Measurements from ENCODE around the gene FASN.

The FASN gene

GRCh38 chr17:82116246-82116645 is 18.2 kb upstream of the FASN start:
- TF ChIP-seq, protein P1, sequence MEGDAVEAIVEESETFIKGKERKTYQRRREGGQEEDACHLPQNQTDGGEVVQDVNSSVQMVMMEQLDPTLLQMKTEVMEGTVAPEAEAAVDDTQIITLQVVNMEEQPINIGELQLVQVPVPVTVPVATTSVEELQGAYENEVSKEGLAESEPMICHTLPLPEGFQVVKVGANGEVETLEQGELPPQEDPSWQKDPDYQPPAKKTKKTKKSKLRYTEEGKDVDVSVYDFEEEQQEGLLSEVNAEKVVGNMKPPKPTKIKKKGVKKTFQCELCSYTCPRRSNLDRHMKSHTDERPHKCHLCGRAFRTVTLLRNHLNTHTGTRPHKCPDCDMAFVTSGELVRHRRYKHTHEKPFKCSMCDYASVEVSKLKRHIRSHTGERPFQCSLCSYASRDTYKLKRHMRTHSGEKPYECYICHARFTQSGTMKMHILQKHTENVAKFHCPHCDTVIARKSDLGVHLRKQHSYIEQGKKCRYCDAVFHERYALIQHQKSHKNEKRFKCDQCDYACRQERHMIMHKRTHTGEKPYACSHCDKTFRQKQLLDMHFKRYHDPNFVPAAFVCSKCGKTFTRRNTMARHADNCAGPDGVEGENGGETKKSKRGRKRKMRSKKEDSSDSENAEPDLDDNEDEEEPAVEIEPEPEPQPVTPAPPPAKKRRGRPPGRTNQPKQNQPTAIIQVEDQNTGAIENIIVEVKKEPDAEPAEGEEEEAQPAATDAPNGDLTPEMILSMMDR (IDR thresholded peaks at IDR 0.05; ENCODE audit: borderline replicate concordance, insufficient read depth, low read depth, low read length), result no peak
- H3K4me3 ChIP-seq (ENCODE audit: low read depth, low read length), result no peak overlapping the region

DNA sequence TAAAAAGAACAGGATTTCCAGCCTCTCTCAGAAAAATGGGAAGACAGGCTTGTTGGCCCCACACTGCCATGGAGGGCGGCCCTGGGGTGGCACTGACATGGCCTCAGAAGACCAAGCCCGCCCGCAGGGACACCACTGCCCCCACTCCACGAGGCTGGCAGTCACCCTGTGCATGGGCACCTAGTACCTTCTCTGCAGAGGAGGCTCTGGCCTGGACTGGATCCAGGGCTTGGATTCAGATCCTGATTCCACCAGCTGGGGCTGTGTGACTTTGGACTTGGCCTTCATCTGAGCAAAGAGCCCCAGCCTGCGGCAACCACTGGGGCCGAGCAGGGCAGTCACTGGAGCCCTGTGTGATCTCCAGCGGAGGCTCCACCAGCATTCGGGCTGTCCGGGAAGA is 16.8 kb upstream of the FASN start:
- TF ChIP-seq, protein P1 (IDR thresholded peaks at IDR 0.05; ENCODE audit: borderline replicate concordance, insufficient read depth, low read depth, low read length), result no peak
- H3K4me3 ChIP-seq (ENCODE audit: low read depth, low read length), result no peak overlapping the region

DNA sequence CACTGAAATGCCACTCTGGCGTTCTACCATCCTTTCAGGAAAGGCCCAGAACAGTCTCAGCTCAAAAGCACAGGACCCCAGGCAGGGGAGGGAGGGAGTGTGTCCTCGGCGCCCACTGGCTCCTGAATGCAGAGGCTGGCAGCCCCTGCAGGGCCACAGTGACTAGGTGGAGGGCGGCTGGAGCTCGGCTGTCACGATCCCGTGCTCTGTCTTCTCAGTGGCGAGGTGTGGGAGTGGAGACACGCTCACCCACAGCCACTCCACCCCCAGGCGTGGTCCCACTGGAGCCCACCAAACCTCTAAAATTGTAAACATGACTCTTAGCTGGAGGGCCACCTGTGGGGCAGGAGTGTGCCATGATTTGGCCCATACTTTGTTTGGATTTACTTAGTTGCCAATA is 16.4 kb upstream of the FASN start:
- H3K4me3 ChIP-seq (ENCODE audit: low read depth, low read length), result no peak overlapping the region
- TF ChIP-seq, protein P1 (IDR thresholded peaks at IDR 0.05; ENCODE audit: borderline replicate concordance, insufficient read depth, low read depth, low read length), result no peak

DNA sequence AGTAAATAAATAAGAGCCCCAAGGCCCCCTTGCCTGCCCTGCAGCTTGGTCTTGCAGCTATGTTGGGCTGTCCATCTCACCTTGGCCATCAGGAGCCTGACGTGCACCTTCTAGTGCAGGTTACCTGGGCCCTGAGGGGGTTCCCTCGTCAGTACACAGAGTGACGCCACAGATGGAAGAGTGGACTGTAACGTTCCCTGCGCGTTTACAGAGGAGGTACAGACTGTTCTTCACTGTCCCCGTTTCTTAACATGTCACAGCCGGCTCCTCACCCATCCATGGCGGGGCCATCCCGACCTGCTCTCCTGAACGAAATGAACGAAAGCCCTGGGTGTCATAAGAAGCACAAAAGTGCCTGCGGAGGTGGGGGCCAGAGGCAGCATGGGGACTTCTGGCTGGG is 15.9 kb upstream of the FASN start:
- no peak overlapping the region for H3K4me3 ChIP-seq (ENCODE audit: low read depth, low read length)
- TF ChIP-seq, protein P1 (IDR thresholded peaks at IDR 0.05; ENCODE audit: borderline replicate concordance, insufficient read depth, low read depth, low read length), result no peak

DNA sequence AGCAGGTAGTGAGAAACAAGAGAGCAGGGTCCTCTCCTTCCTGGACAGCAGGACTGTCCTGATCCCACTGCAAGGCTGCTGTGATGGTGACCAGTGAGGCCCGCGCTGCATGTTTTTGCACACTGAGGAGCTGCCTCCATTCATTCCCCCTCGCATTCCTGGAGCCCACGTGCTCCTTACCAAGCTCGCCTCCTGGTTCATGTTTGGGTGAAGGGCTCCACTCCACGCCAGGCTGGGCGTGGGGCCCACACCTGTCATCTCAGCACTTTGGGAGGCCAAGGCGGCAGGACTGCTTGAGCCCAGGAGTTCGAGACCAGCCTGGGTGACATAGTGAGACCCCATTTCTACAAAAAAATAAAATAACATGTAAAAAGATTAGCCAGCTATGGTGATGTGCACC is 15.4 kb upstream of the FASN start:
- no peak overlapping the region for H3K4me3 ChIP-seq (ENCODE audit: low read depth, low read length)
- TF ChIP-seq, protein P1 (IDR thresholded peaks at IDR 0.05; ENCODE audit: borderline replicate concordance, insufficient read depth, low read depth, low read length), result no peak

- no peak overlapping the region for H3K4me3 ChIP-seq (ENCODE audit: low read depth, low read length)
- TF ChIP-seq, protein P1 (IDR thresholded peaks at IDR 0.05; ENCODE audit: borderline replicate concordance, insufficient read depth, low read depth, low read length), result no peak
Measured at GRCh38 chr17:82112914-82113311, 14.9 kb upstream of the FASN start.

DNA sequence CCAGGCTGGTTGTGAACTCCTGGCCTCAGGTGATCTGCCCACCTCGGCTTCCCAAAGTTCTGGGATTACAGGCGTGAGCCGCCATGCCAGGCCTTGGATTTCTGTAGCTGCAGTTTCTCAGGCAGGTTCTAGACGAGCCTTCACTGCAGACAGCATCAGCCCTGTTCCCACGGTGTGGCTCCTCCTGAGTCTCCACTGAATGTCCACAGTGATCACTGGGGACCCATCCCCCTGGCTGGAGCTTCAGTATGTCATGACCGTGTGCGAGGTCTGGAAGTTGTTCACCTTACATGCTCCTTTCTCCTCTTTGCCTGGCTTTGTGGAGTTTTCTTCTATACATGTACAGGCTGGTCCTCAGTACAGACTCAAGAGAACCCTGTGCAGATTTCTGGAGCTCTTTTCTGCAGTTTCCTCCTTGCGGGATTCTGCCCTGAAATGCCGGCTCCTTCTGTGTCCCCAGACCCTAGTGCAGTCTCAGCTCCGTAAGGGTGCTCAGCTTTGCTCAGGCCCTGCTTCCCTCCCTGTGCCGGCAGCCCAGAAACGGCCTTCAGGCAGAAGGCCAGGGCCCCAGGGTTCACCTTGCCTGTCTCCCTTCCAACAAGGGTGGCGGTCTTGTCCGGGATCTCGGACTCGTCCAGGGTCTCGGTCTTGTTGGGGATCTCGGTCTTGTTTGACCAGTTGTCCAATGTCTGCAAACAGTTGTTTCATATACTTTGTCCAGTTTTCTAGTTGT is 14.3 kb upstream of the FASN start:
- TF ChIP-seq, protein P1 (IDR thresholded peaks at IDR 0.05; ENCODE audit: borderline replicate concordance, insufficient read depth, low read depth, low read length), result no peak
- H3K4me3 ChIP-seq (ENCODE audit: low read depth, low read length), result no peak overlapping the region

Data from GM12875 (cell line).